ENCODE measurements around the gene IFITM1. TPM values are rescaled to one million over a fixed set of nuclear protein-coding genes. Genes with fewer than 3 reads are reported as not detected.

Gene IFITM1
- total and polyA plus RNA-seq, 9 of the 15 experiments (the other 6 are each of a cell fraction or from before 2014, with no cell fraction given): 691 to 5,579 (median 974) TPM

DNA sequence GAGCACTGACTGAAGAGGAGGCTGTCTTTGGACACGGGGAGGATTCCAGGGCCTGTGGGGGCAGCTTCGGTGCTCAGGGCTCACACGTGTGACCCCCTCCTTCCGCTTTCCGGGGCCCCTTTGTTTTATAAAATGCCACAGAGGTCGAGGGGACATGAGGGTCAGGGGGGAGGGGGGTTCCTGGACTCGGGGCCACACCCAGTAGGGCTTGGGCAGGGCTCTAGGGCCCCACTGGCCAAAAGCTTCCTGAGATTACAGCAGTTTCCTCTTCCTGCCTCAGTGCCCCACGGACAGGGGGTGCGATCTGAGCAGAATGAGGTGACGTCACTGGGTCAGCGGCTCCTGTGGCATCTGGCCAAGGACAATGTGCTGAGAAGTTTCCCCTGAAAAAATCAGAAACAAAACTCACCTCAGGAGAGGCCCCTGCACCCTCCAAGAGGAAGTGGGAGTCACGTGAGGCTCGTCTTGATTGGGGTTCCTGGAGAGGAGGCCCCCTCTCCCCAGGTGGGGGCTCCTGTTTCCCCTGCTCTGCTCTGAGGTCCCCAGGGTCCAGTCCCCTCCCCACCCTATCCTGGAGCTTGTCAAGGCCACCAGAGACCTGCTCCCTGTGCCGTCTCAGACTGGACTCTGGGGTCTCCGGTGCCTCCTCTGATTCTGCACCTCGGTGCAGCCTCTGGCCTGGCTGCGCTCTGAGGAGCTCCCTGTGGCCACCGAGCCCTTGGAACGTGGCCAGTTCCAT is 13.2 kb downstream of the IFITM1 start (continued):
- TF ChIP-seq, protein P1, sequence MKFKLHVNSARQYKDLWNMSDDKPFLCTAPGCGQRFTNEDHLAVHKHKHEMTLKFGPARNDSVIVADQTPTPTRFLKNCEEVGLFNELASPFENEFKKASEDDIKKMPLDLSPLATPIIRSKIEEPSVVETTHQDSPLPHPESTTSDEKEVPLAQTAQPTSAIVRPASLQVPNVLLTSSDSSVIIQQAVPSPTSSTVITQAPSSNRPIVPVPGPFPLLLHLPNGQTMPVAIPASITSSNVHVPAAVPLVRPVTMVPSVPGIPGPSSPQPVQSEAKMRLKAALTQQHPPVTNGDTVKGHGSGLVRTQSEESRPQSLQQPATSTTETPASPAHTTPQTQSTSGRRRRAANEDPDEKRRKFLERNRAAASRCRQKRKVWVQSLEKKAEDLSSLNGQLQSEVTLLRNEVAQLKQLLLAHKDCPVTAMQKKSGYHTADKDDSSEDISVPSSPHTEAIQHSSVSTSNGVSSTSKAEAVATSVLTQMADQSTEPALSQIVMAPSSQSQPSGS (CRISPR knock-in tag; IDR thresholded peaks at IDR 0.05): no peak
- no peak for TF ChIP-seq ZNF780A (CRISPR knock-in tag; IDR thresholded peaks at IDR 0.05)
- TF ChIP-seq ZNF143 (CRISPR knock-in tag; IDR thresholded peaks at IDR 0.05): no peak
- TF ChIP-seq, protein P2, sequence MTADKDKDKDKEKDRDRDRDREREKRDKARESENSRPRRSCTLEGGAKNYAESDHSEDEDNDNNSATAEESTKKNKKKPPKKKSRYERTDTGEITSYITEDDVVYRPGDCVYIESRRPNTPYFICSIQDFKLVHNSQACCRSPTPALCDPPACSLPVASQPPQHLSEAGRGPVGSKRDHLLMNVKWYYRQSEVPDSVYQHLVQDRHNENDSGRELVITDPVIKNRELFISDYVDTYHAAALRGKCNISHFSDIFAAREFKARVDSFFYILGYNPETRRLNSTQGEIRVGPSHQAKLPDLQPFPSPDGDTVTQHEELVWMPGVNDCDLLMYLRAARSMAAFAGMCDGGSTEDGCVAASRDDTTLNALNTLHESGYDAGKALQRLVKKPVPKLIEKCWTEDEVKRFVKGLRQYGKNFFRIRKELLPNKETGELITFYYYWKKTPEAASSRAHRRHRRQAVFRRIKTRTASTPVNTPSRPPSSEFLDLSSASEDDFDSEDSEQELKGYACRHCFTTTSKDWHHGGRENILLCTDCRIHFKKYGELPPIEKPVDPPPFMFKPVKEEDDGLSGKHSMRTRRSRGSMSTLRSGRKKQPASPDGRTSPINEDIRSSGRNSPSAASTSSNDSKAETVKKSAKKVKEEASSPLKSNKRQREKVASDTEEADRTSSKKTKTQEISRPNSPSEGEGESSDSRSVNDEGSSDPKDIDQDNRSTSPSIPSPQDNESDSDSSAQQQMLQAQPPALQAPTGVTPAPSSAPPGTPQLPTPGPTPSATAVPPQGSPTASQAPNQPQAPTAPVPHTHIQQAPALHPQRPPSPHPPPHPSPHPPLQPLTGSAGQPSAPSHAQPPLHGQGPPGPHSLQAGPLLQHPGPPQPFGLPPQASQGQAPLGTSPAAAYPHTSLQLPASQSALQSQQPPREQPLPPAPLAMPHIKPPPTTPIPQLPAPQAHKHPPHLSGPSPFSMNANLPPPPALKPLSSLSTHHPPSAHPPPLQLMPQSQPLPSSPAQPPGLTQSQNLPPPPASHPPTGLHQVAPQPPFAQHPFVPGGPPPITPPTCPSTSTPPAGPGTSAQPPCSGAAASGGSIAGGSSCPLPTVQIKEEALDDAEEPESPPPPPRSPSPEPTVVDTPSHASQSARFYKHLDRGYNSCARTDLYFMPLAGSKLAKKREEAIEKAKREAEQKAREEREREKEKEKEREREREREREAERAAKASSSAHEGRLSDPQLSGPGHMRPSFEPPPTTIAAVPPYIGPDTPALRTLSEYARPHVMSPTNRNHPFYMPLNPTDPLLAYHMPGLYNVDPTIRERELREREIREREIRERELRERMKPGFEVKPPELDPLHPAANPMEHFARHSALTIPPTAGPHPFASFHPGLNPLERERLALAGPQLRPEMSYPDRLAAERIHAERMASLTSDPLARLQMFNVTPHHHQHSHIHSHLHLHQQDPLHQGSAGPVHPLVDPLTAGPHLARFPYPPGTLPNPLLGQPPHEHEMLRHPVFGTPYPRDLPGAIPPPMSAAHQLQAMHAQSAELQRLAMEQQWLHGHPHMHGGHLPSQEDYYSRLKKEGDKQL (CRISPR knock-in tag; IDR thresholded peaks at IDR 0.05; ENCODE audit: borderline replicate concordance): no peak
- TF ChIP-seq ZNF717 (CRISPR knock-in tag; IDR thresholded peaks at IDR 0.05): no peak
- TF ChIP-seq STAT5A (IDR thresholded peaks at IDR 0.05; ENCODE audit: borderline replicate concordance, low read length): no peak
- TF ChIP-seq TARDBP (IDR thresholded peaks at IDR 0.05): peak; percentile 65; the same call in 1 of the 2 replicates
- no peak for TF ChIP-seq ZZZ3 (IDR thresholded peaks at IDR 0.05)
- TF ChIP-seq ETS2 (tag; IDR thresholded peaks at IDR 0.05; ENCODE audit: borderline replicate concordance, poor library complexity, severe bottlenecking): no peak
- no peak for TF ChIP-seq NFYB (IDR thresholded peaks at IDR 0.05; ENCODE audit: extremely low read depth, insufficient read length)
- no peak; the same call in 1 of the 2 replicates for TF ChIP-seq MYC (IDR thresholded peaks at IDR 0.05; ENCODE audit: low read depth, low read length)
- TF ChIP-seq MYC (CRISPR knock-in tag; IDR thresholded peaks at IDR 0.05; ENCODE audit: borderline replicate concordance, low read depth): peak; percentile 48; the same call in 1 of the 2 replicates
- TF ChIP-seq, protein P3, sequence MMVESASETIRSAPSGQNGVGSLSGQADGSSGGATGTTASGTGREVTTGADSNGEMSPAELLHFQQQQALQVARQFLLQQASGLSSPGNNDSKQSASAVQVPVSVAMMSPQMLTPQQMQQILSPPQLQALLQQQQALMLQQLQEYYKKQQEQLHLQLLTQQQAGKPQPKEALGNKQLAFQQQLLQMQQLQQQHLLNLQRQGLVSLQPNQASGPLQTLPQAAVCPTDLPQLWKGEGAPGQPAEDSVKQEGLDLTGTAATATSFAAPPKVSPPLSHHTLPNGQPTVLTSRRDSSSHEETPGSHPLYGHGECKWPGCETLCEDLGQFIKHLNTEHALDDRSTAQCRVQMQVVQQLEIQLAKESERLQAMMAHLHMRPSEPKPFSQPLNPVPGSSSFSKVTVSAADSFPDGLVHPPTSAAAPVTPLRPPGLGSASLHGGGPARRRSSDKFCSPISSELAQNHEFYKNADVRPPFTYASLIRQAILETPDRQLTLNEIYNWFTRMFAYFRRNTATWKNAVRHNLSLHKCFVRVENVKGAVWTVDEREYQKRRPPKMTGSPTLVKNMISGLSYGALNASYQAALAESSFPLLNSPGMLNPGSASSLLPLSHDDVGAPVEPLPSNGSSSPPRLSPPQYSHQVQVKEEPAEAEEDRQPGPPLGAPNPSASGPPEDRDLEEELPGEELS (CRISPR knock-in tag; IDR thresholded peaks at IDR 0.05; ENCODE audit: borderline replicate concordance): no peak
- TF ChIP-seq MIER1 (IDR thresholded peaks at IDR 0.05; ENCODE audit: low read depth): no peak
- TF ChIP-seq, protein P4, sequence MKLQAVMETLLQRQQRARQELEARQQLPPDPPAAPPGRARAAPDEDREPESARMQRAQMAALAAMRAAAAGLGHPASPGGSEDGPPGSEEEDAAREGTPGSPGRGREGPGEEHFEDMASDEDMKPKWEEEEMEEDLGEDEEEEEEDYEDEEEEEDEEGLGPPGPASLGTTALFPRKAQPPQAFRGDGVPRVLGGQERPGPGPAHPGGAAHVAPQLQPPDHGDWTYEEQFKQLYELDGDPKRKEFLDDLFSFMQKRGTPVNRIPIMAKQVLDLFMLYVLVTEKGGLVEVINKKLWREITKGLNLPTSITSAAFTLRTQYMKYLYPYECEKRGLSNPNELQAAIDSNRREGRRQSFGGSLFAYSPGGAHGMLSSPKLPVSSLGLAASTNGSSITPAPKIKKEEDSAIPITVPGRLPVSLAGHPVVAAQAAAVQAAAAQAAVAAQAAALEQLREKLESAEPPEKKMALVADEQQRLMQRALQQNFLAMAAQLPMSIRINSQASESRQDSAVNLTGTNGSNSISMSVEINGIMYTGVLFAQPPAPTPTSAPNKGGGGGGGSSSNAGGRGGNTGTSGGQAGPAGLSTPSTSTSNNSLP (IDR thresholded peaks at IDR 0.05; ENCODE audit: borderline replicate concordance, low read depth, low read length): no peak
- TF ChIP-seq NFE2L1 (tag; IDR thresholded peaks at IDR 0.05; ENCODE audit: borderline replicate concordance, low read depth): no peak

Measured in K562 (cell line).